ENCODE data around the gene FSTL4. TPM values are rescaled to one million over a fixed set of nuclear protein-coding genes. Genes with fewer than 3 reads are reported as not detected.
A peak's percentile ranks its signal among the peaks of the same experiment; 100 is the strongest.

FSTL4 gene
- total RNA-seq, 1 donor from 2014 or later, result 0.67 TPM

GRCh38 chr5:133459474-133460160 is 152.7 kb downstream of the FSTL4 start:
- Histone ChIP-seq H3K4me3 (no peak overlapping the region), H3K36me3 (no peaks in the 10 kb centered on the region), H3K27ac (no peak overlapping the region), H3K4me1 (peaks cover 16% of the 10 kb centered on the region), H3K27me3 (no peaks in the 10 kb centered on the region), H3K9me3 (no peaks in the 10 kb centered on the region)
- TF ChIP-seq, protein P1, sequence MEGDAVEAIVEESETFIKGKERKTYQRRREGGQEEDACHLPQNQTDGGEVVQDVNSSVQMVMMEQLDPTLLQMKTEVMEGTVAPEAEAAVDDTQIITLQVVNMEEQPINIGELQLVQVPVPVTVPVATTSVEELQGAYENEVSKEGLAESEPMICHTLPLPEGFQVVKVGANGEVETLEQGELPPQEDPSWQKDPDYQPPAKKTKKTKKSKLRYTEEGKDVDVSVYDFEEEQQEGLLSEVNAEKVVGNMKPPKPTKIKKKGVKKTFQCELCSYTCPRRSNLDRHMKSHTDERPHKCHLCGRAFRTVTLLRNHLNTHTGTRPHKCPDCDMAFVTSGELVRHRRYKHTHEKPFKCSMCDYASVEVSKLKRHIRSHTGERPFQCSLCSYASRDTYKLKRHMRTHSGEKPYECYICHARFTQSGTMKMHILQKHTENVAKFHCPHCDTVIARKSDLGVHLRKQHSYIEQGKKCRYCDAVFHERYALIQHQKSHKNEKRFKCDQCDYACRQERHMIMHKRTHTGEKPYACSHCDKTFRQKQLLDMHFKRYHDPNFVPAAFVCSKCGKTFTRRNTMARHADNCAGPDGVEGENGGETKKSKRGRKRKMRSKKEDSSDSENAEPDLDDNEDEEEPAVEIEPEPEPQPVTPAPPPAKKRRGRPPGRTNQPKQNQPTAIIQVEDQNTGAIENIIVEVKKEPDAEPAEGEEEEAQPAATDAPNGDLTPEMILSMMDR (IDR thresholded peaks at IDR 0.05), result no peak
- no peak for DNase-seq
- intact Hi-C loops (cut with DNase I), result no loop called here
- no peak for ATAC-seq

GRCh38 chr5:133458435-133458834 is 153.9 kb downstream of the FSTL4 start:
- no peaks in the 10 kb centered on the region for H3K9me3 ChIP-seq
- DNase-seq, result no peak
- intact Hi-C loops (cut with DNase I), result no loop called here
- no peaks in the 10 kb centered on the region for H3K36me3 ChIP-seq
- TF ChIP-seq, protein P1 (IDR thresholded peaks at IDR 0.05), result no peak
- no peak for ATAC-seq
- H3K4me3 ChIP-seq, result no peak overlapping the region
- H3K27me3 ChIP-seq, result no peaks in the 10 kb centered on the region
- no peak overlapping the region for H3K27ac ChIP-seq
- peaks cover 16% of the 10 kb centered on the region for H3K4me1 ChIP-seq

GRCh38 chr5:133457439-133458355 is 154.6 kb downstream of the FSTL4 start:
- Histone ChIP-seq H3K4me3 (no peak overlapping the region), H3K27ac (no peak overlapping the region), H3K4me1 (peaks cover 16% of the 10 kb centered on the region), H3K27me3 (no peaks in the 10 kb centered on the region), H3K36me3 (no peaks in the 10 kb centered on the region), H3K9me3 (no peaks in the 10 kb centered on the region)
- TF ChIP-seq, protein P1 (IDR thresholded peaks at IDR 0.05), result no peak
- intact Hi-C loops (cut with DNase I), result no loop called here
- ATAC-seq, result no peak
- no peak for DNase-seq

DNA sequence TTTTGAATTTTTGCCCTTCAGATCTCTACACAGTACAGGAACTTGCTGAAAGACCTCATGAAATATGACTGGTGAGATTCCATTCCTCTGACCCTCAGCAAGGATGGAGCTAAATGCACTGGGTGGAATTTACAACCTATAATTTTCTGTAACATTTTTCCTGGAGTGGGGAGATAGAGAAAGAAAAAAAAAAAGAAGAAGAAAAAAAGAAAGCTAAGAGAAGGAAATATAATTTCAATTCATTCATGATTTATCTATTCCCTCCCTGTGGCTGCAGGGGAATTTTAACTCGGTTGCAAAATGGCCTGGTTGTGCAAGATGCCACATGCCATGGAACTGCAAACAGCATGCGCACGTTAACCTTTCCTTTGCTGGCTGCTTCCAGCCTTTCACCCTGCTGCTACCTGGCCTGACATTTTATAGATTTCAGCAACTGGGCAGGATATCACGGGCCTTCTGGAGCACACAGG is 155.4 kb downstream of the FSTL4 start:
- intact Hi-C loops (cut with DNase I), result no loop called here
- no peaks in the 10 kb centered on the region for H3K36me3 ChIP-seq
- DNase-seq (no peak), ATAC-seq (peak; percentile 46)
- TF ChIP-seq, protein P1 (IDR thresholded peaks at IDR 0.05), result no peak
- H3K27ac ChIP-seq, result no peak overlapping the region
- no peaks in the 10 kb centered on the region for H3K27me3 ChIP-seq
- H3K9me3 ChIP-seq, result no peaks in the 10 kb centered on the region
- H3K4me3 ChIP-seq, result no peak overlapping the region
- peaks cover 16% of the 10 kb centered on the region for H3K4me1 ChIP-seq

DNA sequence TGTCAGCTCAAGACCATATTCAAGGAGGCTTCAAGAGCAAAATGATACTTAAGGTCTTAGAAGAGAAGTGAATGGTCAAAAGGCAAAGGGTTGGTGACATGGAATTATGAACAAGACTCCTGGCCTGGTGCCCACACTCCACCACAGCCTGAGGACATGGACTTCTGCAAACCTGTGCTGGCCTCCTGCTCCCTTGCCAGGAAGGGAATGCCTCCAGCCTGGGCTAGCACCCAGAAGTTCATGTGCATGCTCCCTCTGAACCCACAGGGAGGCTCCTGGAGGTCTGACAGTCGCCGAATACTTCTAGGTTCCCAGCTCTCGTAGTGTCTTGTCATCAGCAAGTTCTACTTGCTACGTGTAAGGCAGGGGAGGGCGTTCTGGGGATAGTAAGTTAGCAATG is 156.7 kb downstream of the FSTL4 start:
- H3K27me3 ChIP-seq, result no peaks in the 10 kb centered on the region
- intact Hi-C loops (cut with DNase I), result no loop called here
- H3K4me1 ChIP-seq, result peaks cover 16% of the 10 kb centered on the region
- TF ChIP-seq, protein P1 (IDR thresholded peaks at IDR 0.05), result no peak
- DNase-seq, result no peak
- H3K4me3 ChIP-seq, result no peak overlapping the region
- H3K27ac ChIP-seq, result no peak overlapping the region
- no peaks in the 10 kb centered on the region for H3K9me3 ChIP-seq
- no peaks in the 10 kb centered on the region for H3K36me3 ChIP-seq
- ATAC-seq, result no peak
